SH-SY5Y (cell line): Measurements from ENCODE around the gene IRF4.

Experiments used
- GATA2 ChIP-seq: IDR thresholded peaks from 2 replicates; pipeline ENCODE4 v1.6.1; 2011; ENCODE audit warnings: mild to moderate bottlenecking, low read depth, low read length
- GATA3 ChIP-seq: IDR thresholded peaks from 2 replicates; pipeline ENCODE4 v1.6.1; 2011; ENCODE audit warnings: low read depth, mild to moderate bottlenecking, low read length, moderate library complexity

DNA sequence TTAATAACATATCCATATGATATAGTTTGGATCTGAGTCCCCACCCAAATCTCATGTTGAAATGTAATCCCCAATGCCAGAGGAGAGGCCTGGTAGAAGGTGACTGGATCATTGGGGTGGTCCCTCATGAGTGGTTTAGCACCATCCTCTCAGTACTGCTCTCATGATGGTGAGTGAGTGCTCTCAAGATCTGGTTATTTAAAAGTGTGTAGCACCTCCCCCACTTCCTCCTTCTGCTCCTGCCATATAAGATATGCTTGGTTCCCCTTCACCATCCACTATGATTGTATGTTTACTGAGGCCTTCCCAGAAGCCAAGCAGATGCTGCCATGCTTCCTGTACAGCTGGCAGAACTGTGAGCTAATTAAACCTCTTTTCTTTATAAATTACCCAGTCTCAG is 22.9 kb downstream of the IRF4 start:
- TF ChIP-seq GATA2, result no peak
- TF ChIP-seq GATA3, result no peak
